Endothelial cell (in vitro differentiated cells): ENCODE data around the gene CNOT8. TPM values are rescaled to one million over a fixed set of nuclear protein-coding genes. Genes with fewer than 3 reads are reported as not detected.
"Not testable (repeated sequence)": the region's sequence is repeated elsewhere in the genome, so short reads cannot be mapped to it uniquely, and the experiment has no call there.

Source experiments
- DNase-seq: peaks from one replicate; pipeline ENCODE4 v3.0.0; 2021; ENCODE audit warnings: low spot score
- H3K27ac Mint-ChIP-seq: one replicate; pipeline ENCODE4 v1.8.0; 2021; ENCODE audit warnings: mixed read lengths, inconsistent platforms; ENCODE audit not compliant: unreplicated experiment
- H3K27me3 Mint-ChIP-seq: one replicate; pipeline ENCODE4 v1.8.0; 2021; ENCODE audit warnings: mild to moderate bottlenecking, moderate library complexity, mixed read lengths, inconsistent platforms; ENCODE audit not compliant: unreplicated experiment
- H3K36me3 Mint-ChIP-seq: one replicate; pipeline ENCODE4 v1.8.0; 2021; ENCODE audit warnings: mild to moderate bottlenecking, low read depth, mixed read lengths, inconsistent platforms; ENCODE audit not compliant: unreplicated experiment
- H3K4me1 Mint-ChIP-seq: one replicate; pipeline ENCODE4 v1.8.0; 2021; ENCODE audit warnings: mild to moderate bottlenecking, mixed read lengths, inconsistent platforms; ENCODE audit not compliant: unreplicated experiment
- H3K4me3 Mint-ChIP-seq: one replicate; pipeline ENCODE4 v1.8.0; 2021; ENCODE audit warnings: mild to moderate bottlenecking, mixed read lengths, inconsistent platforms; ENCODE audit not compliant: unreplicated experiment
- H3K9me3 Mint-ChIP-seq: one replicate; pipeline ENCODE4 v1.8.0; 2021; ENCODE audit warnings: mixed read lengths, inconsistent platforms; ENCODE audit not compliant: unreplicated experiment
- total RNA-seq: library from RNA; stranded (reverse); fragmentation: NEBNext Ultra II Directional; extraction: Animal tissue kit (Norgen Biotek cat#: 25700); gene quantifications from one replicate; pipeline ENCODE4 v1.2.1, GENCODE V29; 2021; ENCODE audit not compliant: unreplicated experiment
- TF ChIP-seq, protein P1 (sequence below): fragments of 200-600 bp; sonication (generic); IDR thresholded peaks from one replicate; pipeline ENCODE4 v1.5.0; 2021; ENCODE audit warnings: antibody characterized with exemption; ENCODE audit not compliant: unreplicated experiment

Gene CNOT8
- total RNA-seq, 1 donor from 2014 or later, result 65.6 TPM

DNA sequence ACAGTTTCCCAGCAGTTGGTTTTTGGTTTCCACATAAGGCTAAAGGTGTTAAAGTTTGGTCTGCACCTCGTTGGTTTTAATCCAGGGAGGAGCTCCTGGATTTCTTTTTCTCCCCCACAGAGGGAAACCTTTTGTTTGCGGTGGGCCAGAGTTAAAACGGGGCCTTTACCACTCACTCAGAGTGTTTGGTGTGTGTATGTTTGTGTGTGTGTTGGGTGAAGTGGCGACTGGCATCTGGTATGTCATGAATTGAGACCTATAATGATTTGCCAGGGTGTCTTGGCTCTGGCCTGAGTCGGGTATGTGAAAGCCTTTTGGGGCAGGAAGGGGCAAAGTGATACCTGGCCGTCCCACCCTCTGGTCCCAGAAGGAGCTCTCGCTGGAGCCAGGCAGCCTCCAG lies 38.9 kb upstream of the CNOT8 start:
- Mint-ChIP-seq H3K9me3 (no peaks in the 10 kb centered on the region), H3K4me1 (peaks cover 16% of the 10 kb centered on the region), H3K27me3 (peaks cover 9% of the 10 kb centered on the region), H3K4me3 (no peak overlapping the region), H3K27ac (no peak overlapping the region), H3K36me3 (peaks cover 52% of the 10 kb centered on the region)
- TF ChIP-seq, protein P1, sequence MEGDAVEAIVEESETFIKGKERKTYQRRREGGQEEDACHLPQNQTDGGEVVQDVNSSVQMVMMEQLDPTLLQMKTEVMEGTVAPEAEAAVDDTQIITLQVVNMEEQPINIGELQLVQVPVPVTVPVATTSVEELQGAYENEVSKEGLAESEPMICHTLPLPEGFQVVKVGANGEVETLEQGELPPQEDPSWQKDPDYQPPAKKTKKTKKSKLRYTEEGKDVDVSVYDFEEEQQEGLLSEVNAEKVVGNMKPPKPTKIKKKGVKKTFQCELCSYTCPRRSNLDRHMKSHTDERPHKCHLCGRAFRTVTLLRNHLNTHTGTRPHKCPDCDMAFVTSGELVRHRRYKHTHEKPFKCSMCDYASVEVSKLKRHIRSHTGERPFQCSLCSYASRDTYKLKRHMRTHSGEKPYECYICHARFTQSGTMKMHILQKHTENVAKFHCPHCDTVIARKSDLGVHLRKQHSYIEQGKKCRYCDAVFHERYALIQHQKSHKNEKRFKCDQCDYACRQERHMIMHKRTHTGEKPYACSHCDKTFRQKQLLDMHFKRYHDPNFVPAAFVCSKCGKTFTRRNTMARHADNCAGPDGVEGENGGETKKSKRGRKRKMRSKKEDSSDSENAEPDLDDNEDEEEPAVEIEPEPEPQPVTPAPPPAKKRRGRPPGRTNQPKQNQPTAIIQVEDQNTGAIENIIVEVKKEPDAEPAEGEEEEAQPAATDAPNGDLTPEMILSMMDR, result no peak
- no peak for DNase-seq

DNA sequence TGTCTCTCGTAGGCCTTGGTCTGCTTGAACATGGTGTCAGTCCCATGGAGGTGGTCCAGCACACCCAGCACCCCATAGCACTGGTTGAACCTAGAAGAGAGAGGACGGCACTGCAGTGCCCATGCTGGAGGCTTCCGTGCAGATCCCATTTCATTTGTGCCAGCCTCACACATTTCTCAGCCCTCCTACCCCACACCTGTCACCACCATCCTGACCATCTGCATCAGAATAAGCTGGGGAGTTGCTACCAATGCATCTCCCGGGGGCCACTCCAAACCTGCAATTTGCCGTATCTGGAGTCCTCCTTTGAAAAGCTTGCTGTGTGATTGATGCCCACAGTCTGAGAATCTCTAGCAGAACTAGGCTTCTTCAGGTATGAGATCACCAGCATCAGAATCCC lies 38.0 kb upstream of the CNOT8 start:
- TF ChIP-seq, protein P1, result no peak
- H3K36me3 Mint-ChIP-seq, result peaks cover 43% of the 10 kb centered on the region
- no peak overlapping the region for H3K4me3 Mint-ChIP-seq
- H3K9me3 Mint-ChIP-seq, result no peaks in the 10 kb centered on the region
- H3K4me1 Mint-ChIP-seq, result peaks cover 16% of the 10 kb centered on the region
- no peak for DNase-seq
- peaks cover 4% of the 10 kb centered on the region for H3K27me3 Mint-ChIP-seq
- no peak overlapping the region for H3K27ac Mint-ChIP-seq

DNA sequence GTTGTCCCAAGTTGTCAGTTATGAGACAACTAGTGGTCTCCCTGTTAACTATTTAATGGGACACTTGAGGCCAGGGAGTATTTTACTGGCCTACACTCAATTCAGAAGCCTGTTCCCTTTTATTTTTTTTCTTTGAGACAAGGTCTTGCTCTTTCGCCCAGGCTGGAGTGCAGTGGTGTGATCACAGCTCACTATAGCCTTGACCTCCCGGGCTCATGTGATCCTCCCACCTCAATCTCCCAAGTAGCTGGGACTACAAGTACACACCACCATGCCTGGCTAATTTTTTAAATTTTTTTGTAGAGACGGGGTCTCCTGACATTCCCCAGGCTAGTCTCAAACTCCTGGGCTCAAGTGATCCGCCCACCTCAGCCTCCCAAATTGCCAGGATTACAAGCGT lies 35.5 kb upstream of the CNOT8 start:
- H3K27me3 Mint-ChIP-seq, H3K4me3 Mint-ChIP-seq, H3K27ac Mint-ChIP-seq, DNase-seq, H3K9me3 Mint-ChIP-seq, H3K4me1 Mint-ChIP-seq: not testable (repeated sequence)
- peaks cover 26% of the 10 kb centered on the region for H3K36me3 Mint-ChIP-seq

DNA sequence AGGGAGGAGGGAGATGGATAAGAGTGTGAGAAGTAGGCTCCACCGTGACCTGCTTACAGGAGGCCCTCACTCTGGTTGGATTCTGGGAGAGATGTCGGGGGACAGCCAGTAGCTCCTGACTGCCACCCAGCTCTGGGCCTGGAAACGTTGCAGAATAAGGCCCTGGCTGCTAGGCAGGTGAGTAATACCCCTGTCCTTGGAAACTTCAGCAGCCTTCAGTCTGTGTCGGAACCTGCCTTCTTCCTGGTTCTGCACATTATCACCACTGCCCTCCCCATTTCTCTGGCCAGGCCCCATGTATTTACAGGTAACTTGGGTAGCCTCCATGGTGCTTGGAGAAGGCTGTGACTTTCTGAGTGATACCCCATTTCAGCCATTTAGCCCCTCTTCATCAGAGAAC lies 34.8 kb upstream of the CNOT8 start:
- TF ChIP-seq, protein P1, result no peak
- H3K4me3 Mint-ChIP-seq, result no peak overlapping the region
- peaks cover 28% of the 10 kb centered on the region for H3K36me3 Mint-ChIP-seq
- H3K27ac Mint-ChIP-seq, result no peak overlapping the region
- H3K9me3 Mint-ChIP-seq, result no peaks in the 10 kb centered on the region
- H3K27me3 Mint-ChIP-seq, result peaks cover 4% of the 10 kb centered on the region
- H3K4me1 Mint-ChIP-seq, result peaks cover 3% of the 10 kb centered on the region
- DNase-seq, result no peak

DNA sequence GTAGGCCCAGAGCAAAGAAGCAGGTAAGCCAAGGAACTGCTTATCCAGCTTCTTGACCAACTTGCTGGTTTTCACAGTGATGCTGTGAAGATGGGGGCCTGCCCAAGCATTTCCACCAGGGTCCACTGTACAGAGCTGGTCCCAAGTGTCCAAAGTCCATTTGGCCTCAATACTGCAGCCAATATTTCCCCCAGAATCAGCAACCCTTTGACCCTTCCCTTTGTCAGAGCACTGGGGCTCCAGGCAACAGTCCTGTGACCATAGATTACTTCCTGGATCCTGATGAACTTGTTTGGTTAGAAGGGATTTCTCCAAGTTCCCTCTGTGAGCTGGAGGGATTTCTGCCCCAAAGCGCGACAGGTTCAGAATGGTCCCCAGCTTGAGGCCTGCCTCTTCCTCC lies 34.4 kb upstream of the CNOT8 start:
- Mint-ChIP-seq H3K27me3 (peaks cover 4% of the 10 kb centered on the region), H3K27ac (peak overlapping the region; percentile 48), H3K4me1 (no peaks in the 10 kb centered on the region)

More for the DNA sequence above, 34.4 kb upstream of the CNOT8 start:
- no peak for DNase-seq
- Mint-ChIP-seq H3K36me3 (peaks cover 23% of the 10 kb centered on the region), H3K9me3 (no peaks in the 10 kb centered on the region), H3K4me3 (no peak overlapping the region)
- TF ChIP-seq, protein P1, result no peak
